HG02588 (cell line): Measurements from ENCODE around the gene ZFP28.

Experiments used
- ATAC-seq: cut with Tn5 transposase; IDR thresholded peaks from one replicate; pipeline ENCODE4 v1.9.1; 2021; ENCODE audit warnings: mild to moderate bottlenecking, moderate library complexity; ENCODE audit not compliant: unreplicated experiment

The ZFP28 gene

GRCh38 chr19:56595548-56595899 is 56.8 kb downstream of the ZFP28 start:
- ATAC-seq = no peak

DNA sequence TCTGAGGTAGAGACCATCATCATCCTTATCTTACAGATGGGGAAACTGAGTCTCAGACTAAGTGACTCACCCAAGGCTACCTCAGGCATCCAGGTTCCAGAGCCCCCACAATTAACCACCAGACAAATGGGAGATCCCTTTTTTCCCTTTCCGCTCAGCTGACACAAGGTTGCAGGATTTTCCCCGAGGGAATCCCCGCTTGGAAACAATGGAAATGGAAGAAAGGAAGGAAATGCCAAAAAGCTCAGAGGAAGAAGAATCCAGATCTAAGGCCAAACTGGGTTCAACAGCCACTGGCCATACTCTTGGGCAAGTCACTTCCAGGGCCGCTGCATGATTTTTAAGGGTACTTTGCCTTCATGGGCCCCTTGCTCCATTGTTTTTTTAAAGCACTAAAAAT is 57.9 kb downstream of the ZFP28 start:
- ATAC-seq = no peak

- ATAC-seq = no peak
Measured at GRCh38 chr19:56597696-56598095, 58.9 kb downstream of the ZFP28 start.

DNA sequence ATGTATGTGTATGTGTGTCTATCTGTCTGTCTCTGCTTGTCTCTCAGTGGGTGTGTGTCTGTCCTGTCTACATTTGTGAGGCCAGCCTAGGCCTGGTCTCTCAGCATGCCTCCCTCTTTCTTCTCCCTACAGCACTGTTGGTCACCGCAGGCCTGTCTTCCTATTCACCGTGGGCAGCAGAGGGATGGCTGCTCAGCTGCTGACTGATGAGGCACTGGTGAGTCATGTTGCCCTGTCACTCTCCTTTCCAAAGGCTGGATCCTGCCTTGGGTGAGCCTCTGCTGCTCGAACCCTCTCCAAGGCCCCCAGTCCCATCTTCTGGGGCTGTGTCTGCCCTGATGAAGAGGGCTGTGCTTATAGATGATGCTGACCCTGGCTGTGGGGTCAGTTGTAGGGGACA is 62.6 kb downstream of the ZFP28 start:
- no peak for ATAC-seq

GRCh38 chr19:56603829-56604228 is 65.1 kb downstream of the ZFP28 start:
- ATAC-seq = no peak
